ENCODE measurements around the gene AP4S1. TPM values are rescaled to one million over a fixed set of nuclear protein-coding genes. Genes with fewer than 3 reads are reported as not detected.
"Not testable (repeated sequence)": the region's sequence is repeated elsewhere in the genome, so short reads cannot be mapped to it uniquely, and the experiment has no call there.

The AP4S1 gene
- polyA plus RNA-seq, 1 donor from 2014 or later = 9.7 TPM

GRCh38 chr14:31045501-31046080 lies 20.1 kb downstream of the AP4S1 start:
- H3K4me1 Mint-ChIP-seq = peaks cover 4 to 7% (median 4%) of the 10 kb centered on the region in 3 donors
- no peak overlapping the region for H3K27ac Mint-ChIP-seq
- H3K36me3 Mint-ChIP-seq = peaks cover 3% of the 10 kb centered on the region
- H3K4me3 Mint-ChIP-seq = peak overlapping the region in 1 of 4 donors; percentile 8
- peaks cover 0 to 1% (median 0%) of the 10 kb centered on the region in 3 donors for H3K9me3 Mint-ChIP-seq
- no peaks in the 10 kb centered on the region for H3K27me3 Mint-ChIP-seq

DNA sequence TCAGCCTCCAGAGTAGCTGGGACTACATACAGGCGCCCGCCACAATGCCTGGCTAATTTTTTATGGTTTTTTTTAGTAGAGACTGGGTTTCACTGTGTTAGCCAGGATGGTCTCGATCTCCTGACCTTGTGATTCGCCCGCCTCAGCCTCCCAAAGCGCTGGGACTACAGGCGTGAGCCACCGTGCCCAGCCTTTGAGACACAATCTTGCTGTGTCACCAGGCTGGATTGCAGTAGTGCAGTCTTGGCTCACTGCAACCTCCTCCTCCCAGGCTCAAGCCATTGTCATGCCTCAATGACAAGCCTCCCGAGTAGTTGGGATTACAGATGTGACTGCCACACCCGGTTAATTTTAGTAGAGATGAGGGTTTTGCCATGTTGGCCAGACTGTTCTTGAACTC lies 22.1 kb downstream of the AP4S1 start:
- Mint-ChIP-seq H3K27ac (no peak overlapping the region), H3K27me3 (no peaks in the 10 kb centered on the region)

GRCh38 chr14:31051023-31051422 lies 25.6 kb downstream of the AP4S1 start:
- Mint-ChIP-seq H3K4me1 (peaks cover 4 to 10% (median 6%) of the 10 kb centered on the region in 3 donors), H3K27ac (peak overlapping the region in 1 of 3 donors; percentile 39), H3K4me3 (no peak overlapping the region), H3K9me3 (peaks cover 0 to 1% (median 0%) of the 10 kb centered on the region in 3 donors), H3K36me3 (peaks cover 3% of the 10 kb centered on the region), H3K27me3 (no peaks in the 10 kb centered on the region)

More for the DNA sequence above, 22.1 kb downstream of the AP4S1 start:
- Mint-ChIP-seq H3K4me3 (no peak overlapping the region), H3K36me3 (peaks cover 1% of the 10 kb centered on the region), H3K9me3 (peaks cover 0 to 1% (median 0%) of the 10 kb centered on the region in 3 donors), H3K4me1 (peaks cover 4 to 7% (median 4%) of the 10 kb centered on the region in 3 donors)

DNA sequence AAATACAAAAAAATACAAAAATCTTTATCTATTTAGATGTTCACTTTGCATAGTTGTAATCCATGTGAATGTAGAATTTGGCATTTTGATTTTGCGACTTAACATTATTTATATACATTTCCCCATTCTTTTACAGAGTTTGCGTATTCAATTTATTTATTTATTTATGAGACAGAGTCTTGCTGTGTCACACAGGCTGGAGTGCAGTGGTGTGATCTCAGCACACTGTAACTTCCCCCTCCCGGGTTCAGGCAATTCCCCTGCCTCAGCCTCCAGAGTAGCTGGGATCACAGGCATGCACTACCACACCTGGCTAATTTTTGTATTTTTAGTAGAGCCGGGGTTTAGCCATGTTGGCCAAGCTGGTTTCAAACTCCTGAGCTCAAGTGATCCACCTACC lies 26.1 kb downstream of the AP4S1 start:
- Mint-ChIP-seq H3K9me3 (peaks cover 0 to 1% (median 0%) of the 10 kb centered on the region in 3 donors), H3K4me3 (no peak overlapping the region), H3K36me3 (peaks cover 3% of the 10 kb centered on the region), H3K4me1 (peaks cover 4 to 10% (median 5%) of the 10 kb centered on the region in 3 donors), H3K27ac (no peak overlapping the region), H3K27me3 (no peaks in the 10 kb centered on the region)

DNA sequence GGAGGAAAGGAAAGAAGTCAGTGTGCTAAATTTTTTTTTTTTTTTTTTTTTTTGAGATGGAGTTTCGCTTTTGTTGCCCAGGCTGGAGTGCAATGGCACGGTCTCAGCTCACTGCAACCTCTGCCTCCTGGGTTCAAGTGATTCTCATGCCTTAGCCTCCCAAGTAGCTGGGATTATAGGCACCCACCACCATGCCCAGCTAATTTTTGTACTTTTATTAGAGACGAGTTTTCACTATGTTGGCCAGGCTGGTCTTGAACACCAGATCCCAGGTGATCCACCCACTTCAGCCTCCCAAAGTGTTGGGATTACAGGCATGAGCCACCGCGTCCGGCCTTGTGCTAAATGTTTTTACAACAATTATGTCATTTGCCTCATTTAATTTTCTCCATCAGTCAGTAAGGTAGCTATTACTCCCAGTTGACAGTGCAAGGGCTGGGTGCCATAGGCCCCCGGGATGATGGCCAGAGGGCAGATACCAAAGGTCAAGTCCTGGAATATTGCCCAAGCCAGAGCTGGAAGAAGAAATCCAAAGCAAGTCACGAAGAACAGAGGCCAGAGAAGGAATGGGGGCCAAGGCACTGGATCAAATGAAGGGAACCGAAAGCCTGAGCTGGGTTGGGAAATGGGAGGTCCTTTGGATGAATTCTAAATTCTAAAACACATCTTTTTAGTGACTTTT lies 27.6 kb downstream of the AP4S1 start:
- H3K36me3 Mint-ChIP-seq, H3K4me1 Mint-ChIP-seq: not testable (repeated sequence)

DNA sequence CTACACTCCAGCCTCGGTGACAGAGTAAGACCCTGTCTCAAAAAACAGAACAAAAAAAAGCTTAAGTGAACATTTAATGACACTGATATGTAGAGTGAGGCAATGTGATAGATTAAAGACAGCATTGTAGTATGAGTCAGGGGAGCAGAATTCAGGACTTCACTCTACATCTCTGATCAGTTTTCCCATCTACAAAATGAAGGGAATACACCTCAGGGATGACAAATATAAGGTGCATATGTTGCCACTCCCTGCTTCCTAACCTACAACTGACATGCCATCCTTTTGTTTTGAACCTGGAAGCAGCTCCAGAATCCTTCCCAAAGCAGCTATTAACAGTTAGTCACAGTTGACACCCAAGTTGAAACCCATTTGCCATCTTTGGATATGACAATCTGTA lies 31.6 kb downstream of the AP4S1 start:
- H3K9me3 Mint-ChIP-seq = peaks cover 0 to 2% (median 0%) of the 10 kb centered on the region in 3 donors
- no peak overlapping the region for H3K27ac Mint-ChIP-seq
- no peak overlapping the region for H3K4me3 Mint-ChIP-seq
- H3K36me3 Mint-ChIP-seq = peaks cover 11% of the 10 kb centered on the region
- no peaks in the 10 kb centered on the region for H3K27me3 Mint-ChIP-seq
- H3K4me1 Mint-ChIP-seq = peaks cover 6 to 16% (median 11%) of the 10 kb centered on the region in 3 donors

More for the DNA sequence above, 27.6 kb downstream of the AP4S1 start:
- not testable (repeated sequence) for H3K27ac Mint-ChIP-seq, H3K4me3 Mint-ChIP-seq, H3K27me3 Mint-ChIP-seq, H3K9me3 Mint-ChIP-seq

DNA sequence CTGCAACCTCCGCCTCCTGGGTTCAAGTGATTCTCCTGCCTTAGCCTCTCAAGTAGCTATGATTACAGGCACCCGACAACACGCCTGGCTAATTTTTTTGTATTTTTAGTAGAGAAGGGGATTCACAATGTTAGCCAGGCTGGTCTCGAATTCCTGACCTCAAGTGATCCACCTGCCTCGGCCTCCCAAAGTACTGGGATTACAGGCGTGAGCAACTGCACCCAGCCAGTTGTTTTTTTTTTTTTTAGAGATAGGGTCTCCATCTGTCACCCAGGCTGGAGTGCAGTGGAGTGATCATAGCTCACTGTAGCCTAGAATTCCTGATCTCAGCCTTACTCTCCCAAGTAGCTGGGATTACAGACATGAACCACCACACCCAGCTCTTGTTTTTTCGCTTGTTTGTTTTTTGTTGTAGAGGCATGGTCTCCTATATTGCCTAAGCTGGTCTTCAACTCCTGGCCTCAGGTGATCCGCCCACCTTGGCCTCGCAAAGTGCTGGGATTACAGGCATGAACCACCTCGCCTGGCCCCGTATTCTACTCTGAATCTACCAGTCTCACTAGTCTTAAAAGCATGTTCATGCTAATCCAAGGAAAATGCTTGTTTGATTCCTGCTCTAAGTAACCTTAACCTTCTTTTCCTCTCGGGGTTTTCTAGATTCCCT lies 32.4 kb downstream of the AP4S1 start:
- H3K27me3 Mint-ChIP-seq = no peaks in the 10 kb centered on the region
- H3K9me3 Mint-ChIP-seq = peaks cover 0 to 2% (median 0%) of the 10 kb centered on the region in 3 donors
- H3K4me3 Mint-ChIP-seq = no peak overlapping the region
- peaks cover 6 to 16% (median 11%) of the 10 kb centered on the region in 3 donors for H3K4me1 Mint-ChIP-seq
- H3K36me3 Mint-ChIP-seq = peaks cover 11% of the 10 kb centered on the region
- no peak overlapping the region for H3K27ac Mint-ChIP-seq

DNA sequence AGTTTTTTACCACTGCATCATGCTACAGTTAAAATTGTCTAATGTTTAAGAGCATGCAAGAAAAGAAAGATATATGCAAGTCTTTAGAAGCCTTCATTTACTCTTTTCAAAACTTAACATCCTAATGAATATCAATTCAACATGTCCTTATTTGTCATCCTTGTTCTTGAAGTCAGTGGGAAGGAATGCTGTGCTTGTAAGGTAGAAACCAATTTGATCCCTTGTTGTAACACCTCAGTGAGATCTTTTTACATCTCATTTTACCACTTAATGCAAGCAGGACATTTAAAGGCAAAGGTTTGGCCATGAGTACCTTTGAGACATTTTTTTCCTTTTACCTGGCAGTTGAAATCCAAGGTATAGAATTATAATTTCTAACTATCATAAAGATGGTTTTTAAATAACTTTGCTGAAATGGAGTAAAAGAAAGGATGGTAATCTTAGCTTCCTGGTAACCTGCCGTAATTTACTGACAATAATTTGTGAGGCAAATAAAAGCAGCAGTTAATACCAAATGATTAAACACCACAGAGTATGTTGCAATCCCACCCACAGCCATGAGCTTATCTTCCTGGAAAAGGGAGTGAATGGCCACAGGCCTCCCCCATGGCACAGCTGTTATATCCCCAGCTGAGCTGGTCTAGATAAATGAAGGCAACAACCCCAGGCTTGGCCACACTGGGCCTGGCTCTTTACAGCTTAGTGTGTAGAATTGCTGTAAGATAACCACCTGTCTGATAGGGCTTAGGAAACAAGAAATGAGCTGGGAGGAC lies 33.9 kb downstream of the AP4S1 start:
- peak overlapping the region in 1 of 4 donors; percentile 61 for H3K4me3 Mint-ChIP-seq
- no peaks in the 10 kb centered on the region for H3K27me3 Mint-ChIP-seq
- peaks cover 0 to 2% (median 0%) of the 10 kb centered on the region in 3 donors for H3K9me3 Mint-ChIP-seq
- peaks cover 8% of the 10 kb centered on the region for H3K36me3 Mint-ChIP-seq
- peaks cover 6 to 16% (median 11%) of the 10 kb centered on the region in 3 donors for H3K4me1 Mint-ChIP-seq
- H3K27ac Mint-ChIP-seq = peak overlapping the region in 1 of 3 donors; percentile 86

DNA sequence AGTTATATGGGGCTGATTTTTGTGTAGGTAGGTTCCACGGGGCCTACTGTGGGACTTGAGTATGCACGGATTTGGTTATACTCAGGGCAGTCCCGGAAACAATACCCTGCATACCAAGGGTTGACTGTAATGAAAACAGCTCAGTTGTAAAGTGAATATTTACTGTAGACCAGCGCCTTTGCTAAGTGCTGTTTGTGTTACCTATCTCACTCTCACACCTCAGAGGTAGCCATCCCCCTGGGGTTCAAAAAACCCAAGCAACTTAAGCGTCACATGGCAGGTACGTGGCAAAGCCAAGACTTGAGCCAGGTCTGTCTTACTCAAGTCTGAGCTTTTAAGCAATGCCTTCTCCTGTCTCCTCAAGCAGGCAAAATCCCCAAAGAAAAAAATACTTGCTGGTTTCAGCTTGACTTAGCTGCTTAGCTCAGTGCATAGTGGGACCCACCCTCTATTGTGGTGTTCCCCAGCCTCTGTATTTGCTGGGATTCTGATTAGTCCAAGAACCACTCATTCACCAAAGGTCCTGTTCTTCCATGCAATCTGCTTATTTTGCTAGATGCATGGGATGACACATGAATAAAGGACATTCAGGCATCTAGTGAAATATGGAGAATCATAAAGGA lies 34.9 kb downstream of the AP4S1 start:
- Mint-ChIP-seq H3K27me3 (no peaks in the 10 kb centered on the region), H3K4me3 (no peak overlapping the region), H3K36me3 (peaks cover 8% of the 10 kb centered on the region), H3K4me1 (peaks cover 0 to 16% (median 11%) of the 10 kb centered on the region in 3 donors), H3K27ac (no peak overlapping the region), H3K9me3 (peaks cover 0 to 2% (median 0%) of the 10 kb centered on the region in 3 donors)

- peaks cover 0 to 12% (median 6%) of the 10 kb centered on the region in 3 donors for H3K4me1 Mint-ChIP-seq
- not testable (repeated sequence) for H3K9me3 Mint-ChIP-seq, H3K36me3 Mint-ChIP-seq, H3K4me3 Mint-ChIP-seq, H3K27me3 Mint-ChIP-seq, H3K27ac Mint-ChIP-seq
Measured at GRCh38 chr14:31062908-31063307, 37.5 kb downstream of the AP4S1 start.

DNA sequence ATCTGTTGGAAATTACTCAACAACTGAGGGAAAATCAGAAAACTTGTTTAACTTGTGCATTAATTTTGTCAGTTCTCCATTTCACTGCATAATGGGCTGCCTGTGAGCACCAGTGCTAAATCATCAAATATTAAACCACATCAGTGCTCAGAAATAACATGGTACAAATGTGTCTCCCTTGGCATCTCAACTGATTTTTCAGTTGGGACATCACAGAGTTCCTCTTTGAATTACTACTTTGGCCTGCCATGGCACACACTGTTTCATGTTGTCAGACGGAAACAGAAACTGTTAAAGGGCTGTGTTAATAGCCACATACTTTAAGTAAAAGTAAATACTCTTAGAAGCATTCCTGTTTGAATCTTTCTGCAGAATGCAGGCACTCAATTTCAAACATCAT lies 42.8 kb downstream of the AP4S1 start:
- H3K27ac Mint-ChIP-seq = no peak overlapping the region
- H3K9me3 Mint-ChIP-seq = no peaks in the 10 kb centered on the region

GRCh38 chr14:31069343-31069742 lies 43.9 kb downstream of the AP4S1 start:
- no peaks in the 10 kb centered on the region for H3K27me3 Mint-ChIP-seq
- H3K36me3 Mint-ChIP-seq = peaks cover 2% of the 10 kb centered on the region
- no peak overlapping the region for H3K4me3 Mint-ChIP-seq
- no peaks in the 10 kb centered on the region for H3K9me3 Mint-ChIP-seq
- H3K27ac Mint-ChIP-seq = no peak overlapping the region
- H3K4me1 Mint-ChIP-seq = peaks cover 0 to 2% (median 0%) of the 10 kb centered on the region in 3 donors

More for the DNA sequence above, 42.8 kb downstream of the AP4S1 start:
- peaks cover 0 to 2% (median 0%) of the 10 kb centered on the region in 3 donors for H3K4me1 Mint-ChIP-seq
- peaks cover 2% of the 10 kb centered on the region for H3K36me3 Mint-ChIP-seq
- no peak overlapping the region for H3K4me3 Mint-ChIP-seq
- no peaks in the 10 kb centered on the region for H3K27me3 Mint-ChIP-seq

- Mint-ChIP-seq H3K4me3 (no peak overlapping the region), H3K4me1 (peaks cover 0 to 2% (median 0%) of the 10 kb centered on the region in 3 donors), H3K27me3 (no peaks in the 10 kb centered on the region), H3K9me3 (peaks cover 2 to 5% (median 4%) of the 10 kb centered on the region in 3 donors), H3K27ac (no peak overlapping the region), H3K36me3 (peaks cover 7% of the 10 kb centered on the region)
Measured at GRCh38 chr14:31070431-31070830, 45.0 kb downstream of the AP4S1 start.

DNA sequence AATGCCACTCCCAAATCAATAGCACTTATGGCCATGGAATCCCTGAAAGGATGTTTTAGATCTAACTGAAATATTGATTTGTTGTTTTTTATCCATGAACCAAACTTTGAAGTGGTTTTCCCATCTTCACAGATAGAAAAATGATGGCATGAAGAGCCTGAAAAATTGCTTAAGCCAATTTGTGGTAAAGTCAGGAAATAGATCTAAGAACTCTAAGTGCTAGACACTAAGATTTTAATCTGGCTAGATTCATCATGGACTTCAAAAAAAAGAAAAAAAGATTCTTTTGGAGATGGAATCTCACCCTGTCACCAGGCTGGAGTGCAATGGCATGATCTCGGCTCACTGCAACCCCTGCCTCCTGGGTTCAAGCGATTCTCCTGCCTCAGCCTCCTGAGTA lies 45.7 kb downstream of the AP4S1 start:
- H3K9me3 Mint-ChIP-seq = peaks cover 2 to 6% (median 4%) of the 10 kb centered on the region in 3 donors
- H3K4me3 Mint-ChIP-seq = no peak overlapping the region
- H3K36me3 Mint-ChIP-seq = peaks cover 7% of the 10 kb centered on the region
- no peaks in the 10 kb centered on the region for H3K27me3 Mint-ChIP-seq
- H3K4me1 Mint-ChIP-seq = peaks cover 0 to 2% (median 0%) of the 10 kb centered on the region in 3 donors
- H3K27ac Mint-ChIP-seq = no peak overlapping the region
